ENCODE data around the gene GDF3. TPM values are rescaled to one million over a fixed set of nuclear protein-coding genes. Genes with fewer than 3 reads are reported as not detected.
"Not testable (repeated sequence)": the region's sequence is repeated elsewhere in the genome, so short reads cannot be mapped to it uniquely, and the experiment has no call there.

GDF3 gene
- total RNA-seq, 2 donors from 2014 or later, result not detected

GRCh38 chr12:7694556-7695236 lies 879 bp downstream of the GDF3 start:
- Mint-ChIP-seq H3K4me1 (ENCODE audit: low read depth in 2 of 2) (peaks cover 0 to 10% of the 10 kb centered on the region in 2 donors), H3K36me3 (no peaks in the 10 kb centered on the region), H3K9me3 (no peaks in the 10 kb centered on the region), H3K27me3 (peaks cover 17 to 32% of the 10 kb centered on the region in 2 donors), H3K4me3 (no peak overlapping the region), H3K27ac (no peak overlapping the region)
- no peak for ATAC-seq
- DNase-seq (ENCODE audit: low spot score), result no peak

- Mint-ChIP-seq H3K4me1 (ENCODE audit: low read depth in 2 of 2) (peaks cover 0 to 10% of the 10 kb centered on the region in 2 donors), H3K9me3 (no peaks in the 10 kb centered on the region), H3K4me3 (no peak overlapping the region), H3K27ac (no peak overlapping the region), H3K36me3 (no peaks in the 10 kb centered on the region), H3K27me3 (peaks cover 17 to 32% of the 10 kb centered on the region in 2 donors)
- ATAC-seq (no peak), DNase-seq (ENCODE audit: low spot score) (no peak)
Observed at GRCh38 chr12:7693793-7694192, 1.8 kb downstream of the GDF3 start.

- ATAC-seq, result no peak
- Mint-ChIP-seq H3K4me3 (no peak overlapping the region), H3K4me1 (ENCODE audit: low read depth in 2 of 2) (peaks cover 3 to 5% of the 10 kb centered on the region in 2 donors), H3K27ac (no peak overlapping the region), H3K36me3 (no peaks in the 10 kb centered on the region), H3K9me3 (no peaks in the 10 kb centered on the region), H3K27me3 (peaks cover 0 to 3% of the 10 kb centered on the region in 2 donors)
- no peak for DNase-seq (ENCODE audit: low spot score)
Observed at GRCh38 chr12:7681535-7681934, 14.0 kb downstream of the GDF3 start.

- no peak overlapping the region for H3K4me3 Mint-ChIP-seq
- peaks cover 6 to 8% of the 10 kb centered on the region in 2 donors for H3K27me3 Mint-ChIP-seq
- no peak for DNase-seq (ENCODE audit: low spot score)
- peaks cover 3 to 5% of the 10 kb centered on the region in 2 donors for H3K4me1 Mint-ChIP-seq (ENCODE audit: low read depth in 2 of 2)
- H3K36me3 Mint-ChIP-seq, result no peaks in the 10 kb centered on the region
- H3K9me3 Mint-ChIP-seq, result no peaks in the 10 kb centered on the region
- no peak overlapping the region for H3K27ac Mint-ChIP-seq
- no peak for ATAC-seq
Observed at GRCh38 chr12:7679251-7680045, 16.1 kb downstream of the GDF3 start.

GRCh38 chr12:7678744-7679143 lies 16.8 kb downstream of the GDF3 start:
- Mint-ChIP-seq H3K36me3 (no peaks in the 10 kb centered on the region), H3K4me3 (no peak overlapping the region), H3K4me1 (ENCODE audit: low read depth in 2 of 2) (peaks cover 3 to 5% of the 10 kb centered on the region in 2 donors), H3K9me3 (no peaks in the 10 kb centered on the region), H3K27ac (no peak overlapping the region), H3K27me3 (peaks cover 6 to 8% of the 10 kb centered on the region in 2 donors)
- ATAC-seq (no peak), DNase-seq (ENCODE audit: low spot score) (no peak)

GRCh38 chr12:7677432-7677888 lies 18.1 kb downstream of the GDF3 start:
- peak overlapping the region; percentile 1 for H3K4me3 Mint-ChIP-seq
- H3K27me3 Mint-ChIP-seq; H3K9me3 Mint-ChIP-seq; H3K27ac Mint-ChIP-seq; DNase-seq (ENCODE audit: low spot score); H3K4me1 Mint-ChIP-seq (ENCODE audit: low read depth in 2 of 2); H3K36me3 Mint-ChIP-seq: not testable (repeated sequence)
- ATAC-seq, result peak in 1 of 2 donors; percentile 49

GRCh38 chr12:7675455-7675854 lies 20.1 kb downstream of the GDF3 start:
- not testable (repeated sequence) for H3K9me3 Mint-ChIP-seq; H3K27me3 Mint-ChIP-seq; H3K4me1 Mint-ChIP-seq (ENCODE audit: low read depth in 2 of 2); ATAC-seq; H3K4me3 Mint-ChIP-seq; DNase-seq (ENCODE audit: low spot score); H3K36me3 Mint-ChIP-seq; H3K27ac Mint-ChIP-seq

- ATAC-seq, result no peak
- Mint-ChIP-seq H3K36me3 (no peaks in the 10 kb centered on the region), H3K4me3 (no peak overlapping the region)
Observed at GRCh38 chr12:7668171-7668570, 27.4 kb downstream of the GDF3 start.

GRCh38 chr12:7667125-7667524 lies 28.4 kb downstream of the GDF3 start:
- Mint-ChIP-seq H3K4me1 (ENCODE audit: low read depth in 2 of 2) (no peaks in the 10 kb centered on the region), H3K4me3 (no peak overlapping the region), H3K27me3 (peaks cover 0 to 8% of the 10 kb centered on the region in 2 donors), H3K27ac (no peak overlapping the region), H3K36me3 (no peaks in the 10 kb centered on the region), H3K9me3 (no peaks in the 10 kb centered on the region)
- DNase-seq (ENCODE audit: low spot score), result no peak
- no peak for ATAC-seq

More at GRCh38 chr12:7668171-7668570, 27.4 kb downstream of the GDF3 start:
- H3K4me1 Mint-ChIP-seq (ENCODE audit: low read depth in 2 of 2), result no peaks in the 10 kb centered on the region
- H3K27ac Mint-ChIP-seq, result no peak overlapping the region
- H3K9me3 Mint-ChIP-seq, result no peaks in the 10 kb centered on the region
- DNase-seq (ENCODE audit: low spot score), result no peak
- H3K27me3 Mint-ChIP-seq, result peaks cover 0 to 3% of the 10 kb centered on the region in 2 donors

- DNase-seq (ENCODE audit: low spot score) (no peak), ATAC-seq (no peak)
- Mint-ChIP-seq H3K4me1 (ENCODE audit: low read depth in 2 of 2) (no peaks in the 10 kb centered on the region), H3K4me3 (no peak overlapping the region), H3K27ac (no peak overlapping the region), H3K36me3 (no peaks in the 10 kb centered on the region), H3K27me3 (peaks cover 0 to 8% of the 10 kb centered on the region in 2 donors), H3K9me3 (no peaks in the 10 kb centered on the region)
Observed at GRCh38 chr12:7666595-7666994, 29.0 kb downstream of the GDF3 start.

- Mint-ChIP-seq H3K36me3 (no peaks in the 10 kb centered on the region), H3K4me3 (no peak overlapping the region), H3K27ac (no peak overlapping the region), H3K9me3 (no peaks in the 10 kb centered on the region), H3K4me1 (ENCODE audit: low read depth in 2 of 2) (no peaks in the 10 kb centered on the region), H3K27me3 (peaks cover 0 to 8% of the 10 kb centered on the region in 2 donors)
- no peak for ATAC-seq
- DNase-seq (ENCODE audit: low spot score), result no peak
Observed at GRCh38 chr12:7661741-7662140, 33.8 kb downstream of the GDF3 start.

- H3K36me3 Mint-ChIP-seq, result no peaks in the 10 kb centered on the region
- H3K4me3 Mint-ChIP-seq, result no peak overlapping the region
- no peaks in the 10 kb centered on the region for H3K9me3 Mint-ChIP-seq
- H3K27me3 Mint-ChIP-seq, result peaks cover 8 to 12% of the 10 kb centered on the region in 2 donors
- ATAC-seq (no peak), DNase-seq (ENCODE audit: low spot score) (no peak)
- H3K4me1 Mint-ChIP-seq (ENCODE audit: low read depth in 2 of 2), result no peaks in the 10 kb centered on the region
- H3K27ac Mint-ChIP-seq, result no peak overlapping the region
Observed at GRCh38 chr12:7656121-7656520, 39.5 kb downstream of the GDF3 start.

GRCh38 chr12:7650091-7650490 lies 45.5 kb downstream of the GDF3 start:
- Mint-ChIP-seq H3K4me3 (no peak overlapping the region), H3K9me3 (no peaks in the 10 kb centered on the region), H3K27me3 (peaks cover 12 to 13% of the 10 kb centered on the region in 2 donors), H3K36me3 (no peaks in the 10 kb centered on the region), H3K27ac (no peak overlapping the region), H3K4me1 (ENCODE audit: low read depth in 2 of 2) (no peaks in the 10 kb centered on the region)
- no peak for ATAC-seq
- DNase-seq (ENCODE audit: low spot score), result no peak

GRCh38 chr12:7647071-7647470 lies 48.5 kb downstream of the GDF3 start:
- H3K9me3 Mint-ChIP-seq, result no peaks in the 10 kb centered on the region
- DNase-seq (ENCODE audit: low spot score), result no peak
- no peak for ATAC-seq
- H3K4me1 Mint-ChIP-seq (ENCODE audit: low read depth in 2 of 2), result no peaks in the 10 kb centered on the region
- H3K27ac Mint-ChIP-seq, result no peak overlapping the region
- H3K36me3 Mint-ChIP-seq, result no peaks in the 10 kb centered on the region
- H3K4me3 Mint-ChIP-seq, result no peak overlapping the region
- H3K27me3 Mint-ChIP-seq, result peaks cover 0 to 7% of the 10 kb centered on the region in 2 donors

All from natural killer cell treated with Interleukin-12 subunit alpha and Interleukin-12 subunit beta and Interleukin-15 and Interleukin-18, amount 100 ng/mL, for 72 hours (primary cell).